Activated B cell treated with CpG ODN at 0.5 μM for 24 hours (primary cell): ENCODE data around the gene DCAF10. TPM values are rescaled to one million over a fixed set of nuclear protein-coding genes. Genes with fewer than 3 reads are reported as not detected.

ENCODE experiments used
- ATAC-seq: fragments of 200-7000 bp; cut with Tn5 transposase; one replicate; pipeline ENCODE4 v1.10.0; 2021; ENCODE audit warnings: low read depth, mild to moderate bottlenecking, moderate library complexity
- CTCF ChIA-PET: fragments of 350-600 bp; sonication (Branson Sonifier 250); formaldehyde crosslinking; loops from one replicate; lab custom pipeline; 2021; ENCODE audit warnings: antibody characterized with exemption; lab: Charles Lee
- POLR2A ChIA-PET: fragments of 350-600 bp; sonication (Branson Sonifier 250); formaldehyde crosslinking; loops from one replicate; lab custom pipeline; 2021; ENCODE audit warnings: antibody characterized with exemption; lab: Charles Lee
- DNase-seq: peaks from one replicate; pipeline ENCODE4 v3.0.0; 2022
- H3K27ac Mint-ChIP-seq: one replicate; pipeline ENCODE4 v1.8.0; 2020; ENCODE audit warnings: mixed read lengths
- H3K27me3 Mint-ChIP-seq: one replicate; pipeline ENCODE4 v1.8.0; 2021; ENCODE audit warnings: mixed read lengths
- H3K36me3 Mint-ChIP-seq: one replicate; pipeline ENCODE4 v1.8.0; 2021; ENCODE audit warnings: low read depth, mixed read lengths
- H3K4me1 Mint-ChIP-seq: one replicate; pipeline ENCODE4 v1.8.0; 2021; ENCODE audit warnings: mixed read lengths
- H3K4me3 Mint-ChIP-seq: one replicate; pipeline ENCODE4 v1.8.0; 2020; ENCODE audit warnings: mild to moderate bottlenecking, mixed read lengths
- H3K9me3 Mint-ChIP-seq: one replicate; pipeline ENCODE4 v1.8.0; 2020; ENCODE audit warnings: mixed read lengths
- CTCF ChIP-seq: fragments of 200-600 bp; IDR thresholded peaks from one replicate; pipeline ENCODE4 v1.8.0; 2022; ENCODE audit warnings: antibody characterized with exemption, mild to moderate bottlenecking
- intact Hi-C: fragments of 100-400 bp; cut with micrococcal nuclease; formaldehyde crosslinking; loops from one replicate; pipeline ENCODE4 v1.15.1; 2024
- total RNA-seq: library from RNA; stranded (reverse); gene quantifications from 2 replicates; pipeline ENCODE4 v1.2.3, GENCODE V29; 2022

Gene DCAF10
- total RNA-seq, 1 donor from 2014 or later: 19.1 TPM

- no peak for TF ChIP-seq CTCF
- H3K27me3 Mint-ChIP-seq: no peaks in the 10 kb centered on the region
- H3K27ac Mint-ChIP-seq: peak overlapping the region; percentile 92
- intact Hi-C loops: loop anchor here (1.0 to 10.0 kb wide), 11 partner anchors 50 to 1502 kb away; partner anchors contain the start of genes ALDH1B1, DCAF10, EXOSC3 and RNF38
- no peaks in the 10 kb centered on the region for H3K9me3 Mint-ChIP-seq
- H3K4me1 Mint-ChIP-seq: peaks cover 24% of the 10 kb centered on the region
- H3K36me3 Mint-ChIP-seq: peaks cover 5% of the 10 kb centered on the region
- POLR2A ChIA-PET: interaction anchor here (0.5 to 1.2 kb wide), 4 partner anchors 9 to 359 kb away, joined by 3 to 4 read pairs (median 3); no protein-coding TSS in a partner anchor
- CTCF ChIA-PET: interaction anchor here (0.6 kb wide), 1 partner anchor 9 kb away, joined by 3 read pairs; no protein-coding TSS in a partner anchor
- peak overlapping the region; percentile 85 for H3K4me3 Mint-ChIP-seq
- ATAC-seq (no peak), DNase-seq (no peak)
These were observed 104.0 kb downstream of the DCAF10 start for GRCh38 chr9:37904445-37905130.

- H3K9me3 Mint-ChIP-seq: no peaks in the 10 kb centered on the region
- ChIA-PET POLR2A (interaction anchor here (1.2 kb wide), 1 partner anchor 10 kb away, joined by 3 read pairs; no protein-coding TSS in a partner anchor), CTCF (interaction anchor here (0.6 kb wide), 1 partner anchor 8 kb away, joined by 3 read pairs; no protein-coding TSS in a partner anchor)
- H3K4me3 Mint-ChIP-seq: no peak overlapping the region
- no peak overlapping the region for H3K27ac Mint-ChIP-seq
- intact Hi-C loops: loop anchor here (2.0 to 10.0 kb wide), 4 partner anchors 150 to 1420 kb away; partner anchors contain the start of gene TOMM5
- H3K36me3 Mint-ChIP-seq: peaks cover 5% of the 10 kb centered on the region
- ATAC-seq (no peak), DNase-seq (no peak)
- no peaks in the 10 kb centered on the region for H3K27me3 Mint-ChIP-seq
- H3K4me1 Mint-ChIP-seq: peaks cover 24% of the 10 kb centered on the region
- no peak for TF ChIP-seq CTCF
These were observed 104.5 kb downstream of the DCAF10 start for GRCh38 chr9:37905131-37905505.

GRCh38 chr9:37905776-37906175 lies 105.2 kb downstream of the DCAF10 start:
- ChIA-PET POLR2A (no interaction called here), CTCF (no interaction called here)
- Mint-ChIP-seq H3K9me3 (no peaks in the 10 kb centered on the region), H3K27ac (no peak overlapping the region), H3K4me3 (no peak overlapping the region), H3K27me3 (no peaks in the 10 kb centered on the region), H3K36me3 (peaks cover 3% of the 10 kb centered on the region), H3K4me1 (peaks cover 22% of the 10 kb centered on the region)
- DNase-seq (no peak), ATAC-seq (no peak)
- no peak for TF ChIP-seq CTCF
- intact Hi-C loops: loop anchor here (2.0 to 10.0 kb wide), 4 partner anchors 151 to 1421 kb away; partner anchors contain the start of gene TOMM5

- H3K4me1 Mint-ChIP-seq: peaks cover 22% of the 10 kb centered on the region
- ChIA-PET CTCF (no interaction called here), POLR2A (no interaction called here)
- ATAC-seq (no peak), DNase-seq (no peak)
- H3K36me3 Mint-ChIP-seq: peaks cover 2% of the 10 kb centered on the region
- no peak for TF ChIP-seq CTCF
- H3K9me3 Mint-ChIP-seq: no peaks in the 10 kb centered on the region
- H3K27me3 Mint-ChIP-seq: no peaks in the 10 kb centered on the region
- no peak overlapping the region for H3K4me3 Mint-ChIP-seq
- intact Hi-C loops: loop anchor here (10.0 kb wide), 1 partner anchor 1422 kb away; no protein-coding TSS in a partner anchor
- no peak overlapping the region for H3K27ac Mint-ChIP-seq
These were observed 106.0 kb downstream of the DCAF10 start for GRCh38 chr9:37906312-37907239.
